Right cardiac atrium (tissue), 5 donors: ENCODE data around the gene OXER1. TPM values are rescaled to one million over a fixed set of nuclear protein-coding genes. Genes with fewer than 3 reads are reported as not detected.
A peak's percentile ranks its signal among the peaks of the same experiment; 100 is the strongest.

Source experiments
- ATAC-seq, 2 donors: fragments of 200-7000 bp; cut with Tn5 transposase; one replicate each; pipeline versions ENCODE4 v1.8.0 to v1.9.1; 2020; ENCODE audit warnings: moderate library complexity in 2 of 2, mild to moderate bottlenecking in 1 of 2
- DNase-seq, 3 donors: peaks; one replicate each; pipeline ENCODE4 v3.0.0-alpha.2; 2020
- H3K27ac ChIP-seq: one replicate; pipeline ENCODE4 v1.5.1; 2013; ENCODE audit warnings: mild to moderate bottlenecking, low read length, control low read depth, moderate library complexity
- H3K27me3 ChIP-seq: one replicate; pipeline ENCODE4 v1.6.1; 2013; ENCODE audit not compliant: control insufficient read depth, insufficient read depth
- H3K4me1 ChIP-seq: one replicate; pipeline ENCODE4 v1.6.1; 2013; ENCODE audit warnings: low read length; ENCODE audit not compliant: control insufficient read depth, insufficient read depth
- H3K4me3 ChIP-seq: one replicate; pipeline ENCODE4 v1.5.1; 2013; ENCODE audit warnings: low read length, control low read depth
- H3K9me3 ChIP-seq: one replicate; pipeline ENCODE4 v1.6.1; 2013; ENCODE audit warnings: low read length; ENCODE audit not compliant: control insufficient read depth
- WGBS: extraction: QIAGEN DNeasy Blood & Tissue Kit; methylation state at CpG from one replicate; pipeline ENCODE4 v1.1.7; 2013; 5-methylcytosine and 5-hydroxymethylcytosine counted together
- intact Hi-C, 4 donors: fragments of 100-400 bp; cut with DNase I; formaldehyde crosslinking; loops; one replicate each; pipeline versions ENCODE4 v1.11.0 to v1.14.0; 2022 to 2023
- polyA plus RNA-seq: library from polyadenylated mRNA; stranded (reverse); fragments of 200-250 nt; gene quantifications from one replicate; pipeline ENCODE4 v1.2.3, GENCODE V29; 2013
- total RNA-seq, 4 donors: library from RNA; stranded (reverse); fragmentation: NEBNext Ultra II Directional; extraction: Animal tissue kit (Norgen Biotek cat#: 25700); gene quantifications; one replicate each; pipeline ENCODE4 v1.2.1, GENCODE V29; 2021
- donor health status: healthy with polysubstance abuse.
- donor health status: DM: no; HTN: yes; CAD: no.
- donor health status: DM: no; HTN: no; CAD: no.
- donor health status: DM: no; HTN: yes; CAD: no; lungs with severe emphysema.
- donor health status: DM: yes; HTN: yes; CAD: no.

Gene OXER1
- total and polyA plus RNA-seq, 5 donors, result 0.66 to 1.6 (median 0.70) TPM

GRCh38 chr2:42756150-42756775, 7.7 kb downstream of the OXER1 start:
- no peak for ATAC-seq
- H3K27ac ChIP-seq, result no peak overlapping the region

GRCh38 chr2:42755191-42755880, 8.6 kb downstream of the OXER1 start:
- H3K9me3 ChIP-seq, result no peaks in the 10 kb centered on the region
- DNase-seq, result peak in 1 of 3 donors; percentile 38
- peak; percentile 34 to 38 for ATAC-seq
- H3K27me3 ChIP-seq, result no peaks in the 10 kb centered on the region
- intact Hi-C loops, result no loop called here
- no peak overlapping the region for H3K4me3 ChIP-seq
- peaks cover 8% of the 10 kb centered on the region for H3K4me1 ChIP-seq
- no peak overlapping the region for H3K27ac ChIP-seq
- 66% methylated on average over 14 of the region's 14 CpGs for WGBS

More at GRCh38 chr2:42756150-42756775, 7.7 kb downstream of the OXER1 start:
- 83% methylated on average over 10 of the region's 10 CpGs for WGBS
- Histone ChIP-seq H3K9me3 (no peaks in the 10 kb centered on the region), H3K27me3 (no peaks in the 10 kb centered on the region), H3K4me1 (peaks cover 8% of the 10 kb centered on the region), H3K4me3 (no peak overlapping the region)
- intact Hi-C loops, result no loop called here
- no peak for DNase-seq

GRCh38 chr2:42754776-42755140, 9.2 kb downstream of the OXER1 start:
- H3K27me3 ChIP-seq, result no peaks in the 10 kb centered on the region
- DNase-seq (no peak), ATAC-seq (peak; percentile 21 to 27)
- H3K9me3 ChIP-seq, result no peaks in the 10 kb centered on the region
- 77% methylated on average over 8 of the region's 8 CpGs for WGBS
- no peak overlapping the region for H3K4me3 ChIP-seq
- peaks cover 8% of the 10 kb centered on the region for H3K4me1 ChIP-seq
- intact Hi-C loops, result no loop called here
- H3K27ac ChIP-seq, result no peak overlapping the region

DNA sequence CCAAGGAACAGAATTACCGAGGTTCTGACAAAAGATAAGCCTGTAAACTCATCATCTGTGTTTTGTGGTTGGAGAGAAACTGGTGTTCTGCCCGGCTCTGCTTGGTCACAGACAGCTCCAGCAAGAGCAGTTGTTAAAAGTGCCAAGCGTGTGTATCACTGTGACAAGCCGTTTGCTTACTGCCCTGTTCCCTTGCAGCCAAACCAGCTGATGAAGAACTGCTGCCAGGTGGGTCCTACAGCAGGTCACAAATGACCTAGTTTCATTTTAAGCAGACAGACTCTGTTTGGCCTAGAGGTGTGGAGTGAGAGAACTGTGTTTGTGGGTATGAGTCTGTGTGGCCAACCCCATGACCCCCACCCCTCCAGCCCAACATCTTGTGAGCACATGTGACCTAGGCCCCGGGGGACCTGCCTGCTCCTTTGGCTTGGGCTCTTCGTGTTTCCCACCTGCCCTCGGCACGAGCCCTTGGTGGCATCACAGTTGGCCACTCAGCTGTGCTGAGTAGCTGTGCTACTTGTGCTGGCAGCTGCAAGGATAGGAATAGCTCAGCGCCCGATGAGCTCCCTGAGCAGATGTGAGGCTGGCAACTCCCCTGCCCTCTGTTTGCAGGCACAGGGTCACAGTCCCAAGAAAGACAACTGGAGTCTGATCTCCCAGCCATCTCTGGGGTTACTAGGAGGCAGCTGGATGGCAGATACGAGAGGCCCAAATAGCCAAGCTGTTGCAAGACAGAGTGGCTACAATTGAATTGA, 9.7 kb downstream of the OXER1 start:
- no peak overlapping the region for H3K4me3 ChIP-seq
- intact Hi-C loops, result no loop called here
- H3K4me1 ChIP-seq, result peaks cover 8% of the 10 kb centered on the region
- DNase-seq, result peak in 1 of 3 donors; percentile 65
- H3K27ac ChIP-seq, result peak overlapping the region; percentile 25
- H3K27me3 ChIP-seq, result no peaks in the 10 kb centered on the region
- H3K9me3 ChIP-seq, result no peaks in the 10 kb centered on the region
- ATAC-seq, result peak; percentile 52 to 54
- 50% methylated on average over 11 of the region's 11 CpGs for WGBS

DNA sequence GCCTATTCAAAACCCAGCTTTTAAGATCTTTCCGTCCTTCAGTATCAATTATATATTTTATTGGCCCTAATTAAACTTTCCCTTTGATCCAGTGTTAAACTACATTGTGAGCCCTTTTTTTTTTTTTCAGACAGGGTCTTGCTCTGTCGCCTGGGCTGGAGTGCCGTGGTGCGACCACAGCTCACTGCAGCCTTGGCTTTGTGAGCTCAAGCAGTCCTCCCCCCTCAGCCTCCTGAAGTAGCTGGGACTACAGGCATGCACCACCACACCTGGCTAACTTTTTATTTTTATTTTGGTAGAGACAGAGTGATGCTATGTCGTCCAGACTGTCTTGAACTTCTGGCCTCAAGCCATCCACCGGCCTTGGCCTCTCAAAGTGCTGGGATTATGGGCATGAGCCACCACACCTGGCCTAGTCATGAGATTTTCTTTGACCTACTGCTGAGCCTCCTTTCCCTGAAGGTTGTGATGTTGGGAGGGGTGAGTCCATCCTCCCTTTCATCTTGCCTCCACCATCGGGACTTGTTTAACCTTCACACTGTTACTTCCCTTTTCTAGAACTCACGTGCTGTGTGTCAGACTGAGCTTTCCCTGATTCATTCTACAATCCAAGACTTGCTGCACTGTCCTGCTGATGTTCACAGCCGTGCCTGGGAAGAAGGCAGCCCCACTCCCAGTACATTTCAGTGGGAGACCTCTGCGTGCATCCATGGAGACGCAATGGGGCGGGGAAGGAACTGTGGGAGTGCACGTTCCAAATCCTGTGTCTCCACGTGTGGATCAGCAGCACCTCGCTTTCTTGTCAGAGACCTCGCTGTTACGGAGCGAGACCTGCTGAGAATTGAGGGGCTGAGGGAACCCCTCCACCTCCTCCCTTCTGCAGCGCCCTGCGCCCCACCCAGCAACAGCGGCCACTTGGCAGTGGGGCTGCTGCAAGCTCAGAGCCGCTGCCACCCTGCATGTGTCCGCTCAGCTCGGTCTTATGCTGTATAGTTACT, 10.8 kb downstream of the OXER1 start:
- H3K27ac ChIP-seq, result no peak overlapping the region
- H3K4me3 ChIP-seq, result no peak overlapping the region
- H3K4me1 ChIP-seq, result peaks cover 8% of the 10 kb centered on the region
- intact Hi-C loops, result no loop called here
- ATAC-seq, result no peak
- H3K9me3 ChIP-seq, result no peaks in the 10 kb centered on the region
- 88% methylated on average over 24 of the region's 24 CpGs for WGBS
- no peaks in the 10 kb centered on the region for H3K27me3 ChIP-seq
- no peak for DNase-seq

- no peaks in the 10 kb centered on the region for H3K27me3 ChIP-seq
These were observed 11.6 kb downstream of the OXER1 start for GRCh38 chr2:42752314-42752713.

DNA sequence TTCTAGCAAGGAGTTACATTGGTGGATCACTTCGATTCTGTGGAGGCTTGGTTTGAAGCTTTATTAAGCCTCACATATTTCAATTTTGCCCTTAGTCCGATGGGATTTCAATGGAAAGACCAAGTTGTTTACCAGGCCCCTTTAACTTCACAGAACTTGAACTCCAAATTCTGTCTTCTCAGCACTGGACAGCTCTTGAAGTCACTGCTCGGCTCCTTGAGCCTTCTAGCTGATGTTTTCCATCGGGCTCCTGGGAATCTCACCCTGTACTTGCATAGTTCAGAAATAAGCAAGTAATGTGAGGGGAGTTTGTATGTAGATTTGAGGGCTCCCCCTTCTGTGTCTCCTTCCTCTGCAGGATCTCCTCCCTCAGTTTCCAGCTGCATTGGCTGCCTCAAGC, 15.1 kb downstream of the OXER1 start:
- DNase-seq, result no peak
- H3K9me3 ChIP-seq, result no peaks in the 10 kb centered on the region
- intact Hi-C loops, result no loop called here
- 89% methylated on average over 4 of the region's 4 CpGs for WGBS
- no peak overlapping the region for H3K27ac ChIP-seq
- ATAC-seq, result no peak
- no peak overlapping the region for H3K4me3 ChIP-seq
- H3K4me1 ChIP-seq, result no peaks in the 10 kb centered on the region
- no peaks in the 10 kb centered on the region for H3K27me3 ChIP-seq

More at GRCh38 chr2:42752314-42752713, 11.6 kb downstream of the OXER1 start:
- Histone ChIP-seq H3K4me3 (no peak overlapping the region), H3K9me3 (no peaks in the 10 kb centered on the region), H3K27ac (no peak overlapping the region), H3K4me1 (peaks cover 8% of the 10 kb centered on the region)
- 76% methylated on average over 2 of the region's 2 CpGs for WGBS
- ATAC-seq (peak; percentile 25 to 34), DNase-seq (no peak)
- intact Hi-C loops, result no loop called here

DNA sequence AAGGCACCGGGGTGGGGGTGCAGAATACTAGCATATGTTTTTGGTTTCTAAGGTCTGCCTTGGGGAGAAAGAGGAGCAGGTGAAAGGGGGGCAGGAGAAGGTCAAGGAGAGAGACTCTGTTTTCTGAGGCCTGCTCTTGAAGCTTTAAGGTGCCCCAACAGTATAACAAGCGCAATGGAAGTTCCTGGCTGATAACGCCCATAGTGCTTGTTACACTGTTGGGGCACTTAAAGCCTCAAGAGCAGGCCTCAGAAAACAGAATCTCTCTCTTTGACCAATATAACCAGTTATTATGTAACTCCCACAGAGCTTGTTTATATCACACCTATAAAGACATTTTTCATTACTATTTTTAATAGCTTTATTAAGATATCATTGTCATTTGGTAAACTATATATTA, 16.5 kb downstream of the OXER1 start:
- intact Hi-C loops, result no loop called here
- ATAC-seq (no peak), DNase-seq (no peak)
- 98% methylated on average over 3 of the region's 3 CpGs for WGBS
- Histone ChIP-seq H3K9me3 (no peaks in the 10 kb centered on the region), H3K4me3 (no peak overlapping the region), H3K27ac (no peak overlapping the region), H3K27me3 (no peaks in the 10 kb centered on the region), H3K4me1 (no peaks in the 10 kb centered on the region)

GRCh38 chr2:42744545-42745082, 19.3 kb downstream of the OXER1 start:
- ATAC-seq, result no peak
- 97% methylated on average over 3 of the region's 3 CpGs for WGBS

GRCh38 chr2:42743659-42743990, 20.3 kb downstream of the OXER1 start:
- Histone ChIP-seq H3K4me1 (no peaks in the 10 kb centered on the region), H3K4me3 (no peak overlapping the region), H3K9me3 (no peaks in the 10 kb centered on the region), H3K27me3 (no peaks in the 10 kb centered on the region), H3K27ac (no peak overlapping the region)
- no peak for DNase-seq
- intact Hi-C loops, result no loop called here
- whole genome bisulfite sequencing, result 89% methylated on average over 1 of the region's 1 CpG
- no peak for ATAC-seq

More at GRCh38 chr2:42744545-42745082, 19.3 kb downstream of the OXER1 start:
- intact Hi-C loops, result no loop called here
- no peaks in the 10 kb centered on the region for H3K4me1 ChIP-seq
- H3K9me3 ChIP-seq, result no peaks in the 10 kb centered on the region
- no peak for DNase-seq
- H3K4me3 ChIP-seq, result no peak overlapping the region
- no peaks in the 10 kb centered on the region for H3K27me3 ChIP-seq
- H3K27ac ChIP-seq, result no peak overlapping the region
